Ishikawa (cell line): ENCODE measurements around the gene LIME1.

Experiments used
- RAD21 ChIP-seq: IDR thresholded peaks from 2 replicates; pipeline ENCODE4 v1.6.1; 2012; ENCODE audit warnings: low read depth
- REST ChIP-seq: IDR thresholded peaks from 2 replicates; pipeline ENCODE4 v1.6.1; 2012; ENCODE audit warnings: low read depth, mild to moderate bottlenecking
- TEAD4 ChIP-seq: IDR thresholded peaks from 2 replicates; pipeline ENCODE4 v1.6.1; 2012
- YY1 ChIP-seq: IDR thresholded peaks from 2 replicates; pipeline ENCODE4 v1.6.1; 2012; ENCODE audit warnings: low read depth

DNA sequence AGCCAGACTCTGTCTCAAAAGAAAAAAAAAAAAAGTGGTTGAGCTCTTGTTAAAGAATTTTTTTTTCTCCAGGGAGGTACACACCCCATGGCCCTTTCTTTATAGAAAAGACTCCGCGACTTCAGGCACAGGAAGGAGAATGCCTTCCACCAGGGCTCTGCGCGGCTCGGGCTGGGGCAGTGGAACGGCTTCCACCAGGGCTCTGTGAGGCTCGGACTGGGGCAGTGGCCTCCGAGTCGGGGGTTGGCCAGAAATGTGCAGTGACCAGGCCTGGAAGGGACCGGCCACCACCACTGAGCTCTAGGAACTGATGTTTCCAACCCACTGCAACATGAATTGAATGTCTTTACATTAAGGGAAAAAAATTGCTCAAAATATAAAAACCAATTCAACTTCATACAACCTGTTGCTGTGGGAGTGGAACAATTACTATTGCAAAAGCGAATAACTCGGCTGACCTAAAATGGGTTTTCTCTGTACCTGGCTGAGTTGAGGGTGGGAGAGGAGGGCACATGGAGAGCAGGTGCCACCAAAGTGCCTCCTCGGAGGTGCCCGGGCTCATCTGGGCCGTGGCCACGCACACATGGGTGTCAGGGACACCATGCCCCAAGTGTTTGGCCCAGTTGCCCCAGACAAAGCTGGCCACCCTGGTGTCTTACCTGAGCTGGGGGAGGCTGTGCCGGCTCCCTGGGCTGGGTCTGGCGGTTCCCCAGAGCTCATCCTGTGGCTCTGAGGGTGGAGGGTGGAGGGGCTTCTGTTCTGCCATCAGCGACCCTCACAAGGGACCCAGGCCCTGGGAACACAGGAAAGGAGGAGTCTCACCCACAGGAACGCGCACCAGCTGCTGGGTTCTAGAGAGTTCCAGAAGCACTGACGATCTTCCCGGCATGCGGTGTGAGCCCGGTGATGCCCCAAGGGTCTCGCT is 32.4 kb downstream of the LIME1 start:
- TF ChIP-seq REST (no peak), TEAD4 (no peak), RAD21 (no peak), YY1 (no peak)
